Osteoblast (primary cell): ENCODE measurements around the gene TRRAP. TPM values are rescaled to one million over a fixed set of nuclear protein-coding genes. Genes with fewer than 3 reads are reported as not detected.

Experiments
- DNase-seq: peaks from one replicate; pipeline ENCODE4 v3.0.0; 2011; ENCODE audit warnings: low spot score, mixed read lengths; ENCODE audit not compliant: insufficient read length; ENCODE audit errors: missing footprints
- H2AFZ ChIP-seq: 2 replicates; pipeline ENCODE4 v1.6.0; 2011; ENCODE audit warnings: mild to moderate bottlenecking, low read length
- H3K27ac ChIP-seq: 2 replicates; pipeline ENCODE4 v1.5.1; 2011; ENCODE audit warnings: mild to moderate bottlenecking, low read depth, low read length, moderate library complexity
- H3K27me3 ChIP-seq: 2 replicates; pipeline ENCODE4 v1.6.0; 2012; ENCODE audit warnings: mild to moderate bottlenecking, control low read depth, inconsistent platforms, low read length, moderate library complexity; ENCODE audit not compliant: insufficient read depth
- H3K36me3 ChIP-seq: 2 replicates; pipeline ENCODE4 v1.5.1; 2011; ENCODE audit warnings: mild to moderate bottlenecking, low read length, control low read depth, moderate library complexity; ENCODE audit not compliant: insufficient read depth
- H3K4me1 ChIP-seq: 2 replicates; pipeline ENCODE4 v1.5.1; 2011; ENCODE audit warnings: mild to moderate bottlenecking, low read length, control low read depth, moderate library complexity; ENCODE audit not compliant: insufficient read depth
- H3K4me2 ChIP-seq: 2 replicates; pipeline ENCODE4 v1.6.0; 2011; ENCODE audit warnings: mild to moderate bottlenecking, low read length; ENCODE audit not compliant: insufficient read depth
- H3K4me3 ChIP-seq: fragments of 200-600 bp; sonication (generic); 3 replicates; pipeline ENCODE4 v1.5.1; 2012; ENCODE audit warnings: mild to moderate bottlenecking, low read length, inconsistent platforms; ENCODE audit not compliant: insufficient read depth
- H3K79me2 ChIP-seq: 2 replicates; pipeline ENCODE4 v1.6.0; 2012; ENCODE audit warnings: mild to moderate bottlenecking, low read length, control low read depth, inconsistent platforms; ENCODE audit not compliant: insufficient read depth
- H3K9me3 ChIP-seq: 2 replicates; pipeline ENCODE4 v1.5.1; 2011; ENCODE audit warnings: low read depth, low read length, control low read depth
- H4K20me1 ChIP-seq: 2 replicates; pipeline ENCODE4 v1.6.0; 2012; ENCODE audit warnings: mild to moderate bottlenecking, low read length, control low read depth; ENCODE audit not compliant: insufficient read depth
- CTCF ChIP-seq: IDR thresholded peaks from 2 replicates; pipeline ENCODE4 v1.5.1; 2011; ENCODE audit warnings: mild to moderate bottlenecking, low read depth, low read length, moderate library complexity; ENCODE audit errors: extremely low read depth
- total RNA-seq: library from RNA; depleted of rRNA; stranded (reverse); fragments of >200 nt; gene quantifications from 2 replicates; pipeline ENCODE4 v1.2.3, GENCODE V29; 2012

Gene TRRAP
- 16.5 and 17.7 TPM in 2 replicates for total RNA-seq

GRCh38 chr7:98878365-98879197, at the start of gene TRRAP:
TRRAP (plus strand) TSS chr7:98878532; CDS start chr7:98881151, 2,619 bp downstream.
- H4K20me1 ChIP-seq = peaks cover 21% of the 10 kb centered on the region
- H3K79me2 ChIP-seq = peaks cover 39% of the 10 kb centered on the region
- DNase-seq = peak; percentile 98
- H3K27ac ChIP-seq = peak within 1 kb of the TSS; percentile 87
- peaks cover 32% of the 10 kb centered on the region for H3K36me3 ChIP-seq
- H3K9me3 ChIP-seq = no peaks in the 10 kb centered on the region
- TF ChIP-seq CTCF = peak; percentile 62
- H2AFZ ChIP-seq = peak within 1 kb of the TSS; percentile 86
- H3K4me3 ChIP-seq = peak within 1 kb of the TSS; percentile 97
- no peaks in the 10 kb centered on the region for H3K27me3 ChIP-seq
- H3K4me1 ChIP-seq = peaks cover 13% of the 10 kb centered on the region
- H3K4me2 ChIP-seq = peak within 1 kb of the TSS; percentile 98

GRCh38 chr7:98830972-98831548, 47.3 kb upstream of the TRRAP start:
- H3K4me3 ChIP-seq = no peak overlapping the region
- TF ChIP-seq CTCF = no peak
- no peak for DNase-seq
- H3K79me2 ChIP-seq = no peaks in the 10 kb centered on the region
- no peak overlapping the region for H3K4me2 ChIP-seq
- H3K27me3 ChIP-seq = peaks cover 16% of the 10 kb centered on the region
- no peaks in the 10 kb centered on the region for H4K20me1 ChIP-seq
- H3K27ac ChIP-seq = no peak overlapping the region
- H3K36me3 ChIP-seq = no peaks in the 10 kb centered on the region
- no peaks in the 10 kb centered on the region for H3K9me3 ChIP-seq
- no peak overlapping the region for H2AFZ ChIP-seq
- peaks cover 3% of the 10 kb centered on the region for H3K4me1 ChIP-seq

- H3K27me3 ChIP-seq = peaks cover 16% of the 10 kb centered on the region
- DNase-seq = no peak
- H3K4me2 ChIP-seq = no peak overlapping the region
Observed at GRCh38 chr7:98831641-98832221, 46.6 kb upstream of the TRRAP start.

More at GRCh38 chr7:98831641-98832221, 46.6 kb upstream of the TRRAP start:
- Histone ChIP-seq H3K4me3 (no peak overlapping the region), H3K79me2 (no peaks in the 10 kb centered on the region), H3K9me3 (no peaks in the 10 kb centered on the region), H3K36me3 (no peaks in the 10 kb centered on the region), H3K27ac (no peak overlapping the region), H2AFZ (no peak overlapping the region), H3K4me1 (peaks cover 1% of the 10 kb centered on the region), H4K20me1 (no peaks in the 10 kb centered on the region)
- TF ChIP-seq CTCF = peak; percentile 63
